CD1c-positive myeloid dendritic cell (primary cell): ENCODE results near the gene AOC3.
"Not testable (repeated sequence)": the region's sequence is repeated elsewhere in the genome, so short reads cannot be mapped to it uniquely, and the experiment has no call there.

Experiments
- DNase-seq: peaks from one replicate; pipeline ENCODE4 v3.0.0-alpha.2; 2016; ENCODE audit errors: extremely low spot score

AOC3 gene

DNA sequence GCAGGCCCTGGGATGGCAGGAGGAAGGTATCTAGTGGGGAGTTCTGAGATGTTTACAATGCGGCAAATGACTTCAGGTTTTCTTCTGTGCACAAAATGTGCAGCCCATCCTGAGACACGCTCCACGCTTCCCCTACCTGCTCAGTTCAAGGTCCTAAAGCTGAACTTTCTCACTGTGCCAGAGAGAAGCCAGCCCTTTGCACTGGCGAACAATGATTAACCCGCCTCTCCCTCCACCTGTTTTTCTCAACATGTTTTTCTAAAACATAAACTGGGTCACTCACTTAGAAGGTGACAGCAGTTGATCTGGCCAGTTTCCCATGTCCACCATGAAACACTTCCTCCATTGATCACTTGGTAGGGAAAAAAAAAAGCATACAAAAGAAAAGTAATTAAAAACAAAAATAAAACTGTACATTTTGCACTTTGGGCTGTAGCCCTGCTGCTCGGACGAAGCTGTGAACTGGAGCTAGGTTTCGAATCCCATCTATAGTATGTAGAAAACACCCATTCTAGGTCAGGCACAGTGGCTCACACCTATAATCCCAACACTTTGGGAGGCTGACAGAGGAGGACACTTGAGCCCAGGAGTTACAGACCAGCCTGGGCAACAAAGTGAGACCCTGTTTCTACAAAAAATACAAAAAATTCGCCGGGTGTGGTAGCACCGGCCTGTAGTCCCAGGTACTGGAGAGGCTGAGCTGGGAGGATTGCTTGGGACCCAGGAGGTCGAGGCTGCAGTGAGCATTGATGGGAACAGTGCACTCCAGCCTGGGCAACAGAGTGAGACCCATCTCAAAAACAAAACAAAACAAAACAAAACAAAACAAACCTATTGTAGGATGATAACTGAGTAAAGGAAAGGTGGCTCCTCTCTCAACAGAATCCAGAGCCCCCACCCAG lies 43.5 kb downstream of the AOC3 start:
- no peak for DNase-seq

DNA sequence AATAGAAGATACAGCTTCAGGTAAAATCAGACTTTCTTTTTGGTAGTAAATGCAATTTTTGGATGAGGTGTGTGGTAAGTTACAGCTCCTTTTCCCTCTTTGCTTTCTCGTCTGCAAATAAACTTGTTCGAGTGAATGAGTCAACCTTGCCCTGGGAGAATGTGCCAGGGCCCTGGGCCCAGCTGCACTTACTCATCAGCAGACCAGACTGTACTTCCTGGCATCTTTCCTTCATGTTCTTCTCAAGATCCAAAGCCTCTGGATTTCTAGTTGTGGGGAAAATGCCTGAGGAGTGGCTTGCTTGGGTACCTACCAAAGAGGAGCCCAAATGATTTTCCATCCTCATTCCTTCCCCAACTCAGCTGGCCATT lies 44.2 kb downstream of the AOC3 start:
- DNase-seq: no peak

DNA sequence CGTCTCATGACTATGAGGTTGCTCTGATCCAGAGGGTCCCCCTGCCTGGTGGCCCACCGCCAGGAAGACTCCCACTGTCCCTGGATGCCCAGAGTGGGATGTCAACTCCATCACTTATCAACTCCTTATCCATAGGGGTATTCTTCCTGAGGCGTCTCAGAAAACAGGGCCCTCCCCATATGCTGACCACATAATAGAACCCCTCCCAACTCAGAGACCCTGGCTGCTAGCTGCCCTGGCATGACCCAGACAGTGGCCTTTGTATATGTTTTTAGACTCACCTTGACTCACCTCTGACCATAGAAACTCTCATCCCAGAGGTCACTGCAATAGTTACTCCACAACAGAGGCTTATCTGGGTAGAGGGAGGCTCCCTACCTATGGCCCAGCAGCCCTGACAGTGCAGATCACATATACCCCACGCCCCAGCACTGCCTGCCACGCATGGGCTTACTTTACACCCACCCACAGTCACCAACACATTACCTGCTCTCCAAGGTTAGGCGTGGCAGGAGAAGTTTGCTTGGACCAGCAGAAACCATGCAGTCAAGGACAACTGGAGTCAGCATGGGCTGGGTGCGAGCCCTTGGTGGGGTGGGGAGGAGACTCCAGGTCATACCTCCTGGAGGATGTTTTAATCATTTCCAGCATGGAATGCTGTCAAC lies 47.3 kb downstream of the AOC3 start:
- DNase-seq: no peak

DNA sequence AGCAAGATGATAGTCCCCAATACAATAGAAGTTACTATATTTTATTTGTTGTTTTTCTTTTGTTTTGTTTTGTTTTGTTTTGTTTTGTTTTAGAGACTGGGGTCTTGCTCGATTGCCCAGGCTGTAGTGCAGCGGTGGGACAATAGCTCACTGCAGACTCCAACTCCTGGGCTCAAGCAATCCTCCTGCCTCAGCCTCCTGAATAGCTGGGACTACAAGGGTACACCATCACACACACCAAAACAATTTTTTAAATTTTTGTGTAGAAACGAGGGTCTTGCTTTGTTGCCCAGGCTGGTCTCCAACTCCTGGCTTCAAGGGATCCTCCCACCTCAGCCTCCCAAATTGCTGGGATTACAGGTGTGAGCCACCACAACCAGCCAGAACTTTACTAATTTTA lies 49.0 kb downstream of the AOC3 start:
- not testable (repeated sequence) for DNase-seq

DNA sequence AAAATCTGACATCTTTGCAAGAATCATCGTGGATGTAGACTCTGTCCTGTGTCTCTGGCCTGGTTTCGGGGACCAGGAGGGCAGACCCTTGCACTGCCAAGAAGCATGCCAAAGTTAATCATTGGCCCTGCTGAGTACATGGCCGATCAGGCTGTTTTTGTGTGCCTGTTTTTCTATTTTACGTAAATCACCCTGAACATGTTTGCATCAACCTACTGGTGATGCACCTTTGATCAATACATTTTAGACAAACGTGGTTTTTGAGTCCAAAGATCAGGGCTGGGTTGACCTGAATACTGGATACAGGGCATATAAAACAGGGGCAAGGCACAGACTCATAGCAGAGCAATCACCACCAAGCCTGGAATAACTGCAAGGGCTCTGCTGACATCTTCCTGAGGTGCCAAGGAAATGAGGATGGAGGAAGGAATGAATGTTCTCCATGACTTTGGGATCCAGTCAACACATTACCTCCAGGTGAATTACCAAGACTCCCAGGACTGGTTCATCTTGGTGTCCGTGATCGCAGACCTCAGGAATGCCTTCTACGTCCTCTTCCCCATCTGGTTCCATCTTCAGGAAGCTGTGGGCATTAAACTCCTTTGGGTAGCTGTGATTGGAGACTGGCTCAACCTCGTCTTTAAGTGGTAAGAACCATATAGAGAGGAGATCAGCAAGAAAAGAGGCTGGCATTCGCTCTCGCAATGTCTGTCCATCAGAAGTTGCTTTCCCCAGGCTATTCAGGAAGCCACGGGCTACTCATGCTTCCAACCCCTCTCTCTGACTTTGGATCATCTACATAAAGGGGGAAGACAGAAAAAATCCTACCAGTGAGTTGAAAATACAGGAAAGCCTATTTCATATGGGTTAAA lies 49.7 kb downstream of the AOC3 start, which contains the start of gene G6PC1:
Gene G6PC1 (plus strand): TSS at position 340 of the 872 bp plus-strand sequence. CDS start 78 bp downstream, at position 418.
- no peak for DNase-seq

DNA sequence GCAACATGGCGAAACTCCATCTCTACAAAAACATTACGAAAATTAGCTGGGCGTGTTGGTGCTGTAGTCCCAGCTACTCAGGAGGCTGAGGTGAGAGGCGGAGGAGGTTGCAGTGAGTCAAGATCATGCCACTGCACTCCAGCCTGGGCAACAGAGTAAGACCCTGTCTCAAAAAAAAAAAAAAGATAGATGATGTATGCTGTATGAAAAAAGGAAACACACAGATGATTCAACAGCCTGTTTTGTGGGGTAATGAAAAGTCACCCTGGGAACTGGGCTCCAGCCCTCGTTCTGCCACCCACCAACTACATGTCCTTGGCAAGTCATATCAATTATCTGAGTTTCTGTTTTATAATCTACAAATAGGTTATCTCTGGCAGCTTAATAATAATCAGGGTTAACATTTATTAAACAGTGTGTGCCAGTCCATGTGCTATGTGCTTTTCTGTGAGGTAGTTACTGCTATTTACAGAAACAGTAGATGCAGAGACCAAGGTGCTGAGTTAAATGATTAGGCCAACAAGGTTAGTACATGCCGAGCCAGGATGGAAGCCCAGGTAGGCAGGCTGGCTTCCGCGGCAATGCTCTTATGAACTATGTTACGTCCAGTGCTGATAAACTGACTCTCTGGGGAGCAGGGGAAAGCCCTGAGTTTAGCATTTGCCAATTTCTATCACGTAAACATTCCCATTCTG lies 50.7 kb downstream of the AOC3 start:
- no peak for DNase-seq

DNA sequence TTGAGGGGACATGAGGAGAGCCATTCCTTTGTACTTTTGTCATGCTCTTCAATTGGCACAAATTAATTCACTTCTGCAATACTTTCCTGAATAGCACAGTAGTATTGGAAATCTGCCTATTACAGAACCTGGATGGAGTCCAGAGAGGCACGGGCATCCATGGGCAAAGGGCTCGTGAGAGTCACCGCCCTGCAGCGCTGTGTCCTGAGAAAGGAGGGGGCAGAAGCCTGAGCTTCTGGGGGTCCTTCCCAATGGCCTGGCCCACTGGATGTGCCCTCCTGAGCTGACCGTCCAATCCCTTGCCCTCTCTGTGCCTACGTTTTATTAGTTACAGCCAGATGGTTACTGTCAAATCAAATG lies 53.1 kb downstream of the AOC3 start:
- no peak for DNase-seq

DNA sequence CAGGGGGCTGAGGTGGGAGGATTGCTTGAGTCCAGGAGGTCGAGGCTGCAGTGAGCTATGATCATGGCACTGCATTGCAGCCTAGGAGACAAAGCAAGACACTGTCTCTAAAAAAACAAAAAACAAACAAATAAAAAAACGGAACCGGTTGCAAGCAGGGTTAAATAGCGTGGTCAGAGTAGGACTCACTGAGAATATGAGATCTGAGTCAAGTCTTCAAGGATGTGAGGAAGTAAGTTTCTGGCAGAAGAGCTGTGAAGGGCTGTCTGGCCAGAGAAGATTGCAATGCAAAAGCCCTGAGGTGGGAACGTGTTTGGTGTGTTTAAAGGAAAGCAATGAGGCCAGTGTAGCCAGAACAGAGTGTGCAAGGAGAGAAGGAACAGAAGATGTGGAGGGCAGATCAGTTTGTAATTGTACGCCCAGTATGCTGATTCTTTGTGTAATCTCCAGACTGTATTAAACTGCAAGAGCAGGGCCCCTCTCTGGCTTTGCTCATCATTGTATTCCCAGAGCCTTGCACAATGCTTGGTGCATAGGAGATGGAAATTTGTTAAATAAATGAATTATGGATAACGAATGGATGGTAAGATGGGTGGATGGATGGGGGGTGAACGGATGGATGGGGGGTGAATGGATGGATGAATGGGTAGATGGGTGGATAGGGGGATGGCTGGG lies 55.9 kb downstream of the AOC3 start:
- peak; percentile 17 for DNase-seq
